GM23338 (cell line): ENCODE results near the gene OR7A5. TPM values are rescaled to one million over a fixed set of nuclear protein-coding genes. Genes with fewer than 3 reads are reported as not detected.

Source experiments
- ATAC-seq: fragments of 200-7000 bp; cut with Tn5 transposase; 3 replicates; pipeline ENCODE4 v1.9.1; 2020
- DNase-seq: peaks from one replicate; pipeline ENCODE4 v3.0.0-alpha.2; 2015; ENCODE audit warnings: low spot score
- H2AFZ ChIP-seq: fragments of 200-600 bp; sonication (generic); 2 replicates; pipeline ENCODE4 v1.8.0; 2016; ENCODE audit warnings: antibody characterized with exemption, mild to moderate bottlenecking, moderate library complexity
- H3F3A ChIP-seq: fragments of 200-600 bp; sonication (generic); replicated peaks from 2 replicates; pipeline ENCODE4 v1.8.0; 2017; ENCODE audit warnings: antibody characterized with exemption, mixed run types, low read depth
- H3K27ac ChIP-seq: fragments of 200-600 bp; sonication (generic); 2 replicates; pipeline ENCODE4 v1.6.1; 2016; ENCODE audit warnings: low read depth
- H3K27me3 ChIP-seq: fragments of 200-600 bp; sonication (generic); 2 replicates; pipeline ENCODE4 v1.8.0; 2016; ENCODE audit warnings: mild to moderate bottlenecking, mixed run types, moderate library complexity; ENCODE audit not compliant: insufficient read depth
- H3K36me3 ChIP-seq: fragments of 200-600 bp; sonication (generic); 2 replicates; pipeline ENCODE4 v1.8.0; 2016; ENCODE audit warnings: mild to moderate bottlenecking; ENCODE audit not compliant: insufficient read depth
- H3K4me1 ChIP-seq: fragments of 200-600 bp; sonication (generic); 2 replicates; pipeline ENCODE4 v1.8.0; 2016; ENCODE audit warnings: mild to moderate bottlenecking, moderate library complexity; ENCODE audit not compliant: insufficient read depth
- H3K4me2 ChIP-seq: fragments of 200-600 bp; sonication (generic); 2 replicates; pipeline ENCODE4 v1.7.1; 2017; ENCODE audit warnings: mixed run types
- H3K4me3 ChIP-seq: fragments of 200-600 bp; sonication (generic); 2 replicates; pipeline ENCODE4 v1.6.1; 2016; ENCODE audit warnings: mixed run types
- H3K79me2 ChIP-seq: fragments of 200-600 bp; sonication (generic); replicated peaks from 2 replicates; pipeline ENCODE4 v1.8.0; 2017; ENCODE audit warnings: mild to moderate bottlenecking; ENCODE audit not compliant: insufficient read depth
- H3K9me2 ChIP-seq: fragments of 200-600 bp; sonication (generic); 2 replicates; pipeline ENCODE4 v1.8.0; 2017; ENCODE audit not compliant: insufficient read depth
- H4K20me1 ChIP-seq: fragments of 200-600 bp; sonication (generic); replicated peaks from 2 replicates; pipeline ENCODE4 v1.8.0; 2017; ENCODE audit warnings: mild to moderate bottlenecking; ENCODE audit not compliant: insufficient read depth
- H3K27ac Mint-ChIP-seq: 2 replicates; pipeline ENCODE4 v1.8.0; 2020; ENCODE audit warnings: inconsistent platforms, mild to moderate bottlenecking, moderate library complexity, mixed read lengths
- H3K27me3 Mint-ChIP-seq: 3 replicates; pipeline ENCODE4 v1.8.0; 2022; ENCODE audit warnings: low read depth, mild to moderate bottlenecking, moderate library complexity, mixed read lengths, inconsistent platforms; ENCODE audit not compliant: insufficient read depth, poor library complexity
- H3K36me3 Mint-ChIP-seq: 3 replicates; pipeline ENCODE4 v1.8.0; 2021; ENCODE audit warnings: low read depth, mild to moderate bottlenecking, inconsistent platforms, moderate library complexity, mixed read lengths
- H3K4me1 Mint-ChIP-seq: 3 replicates; pipeline ENCODE4 v1.8.0; 2020; ENCODE audit warnings: mild to moderate bottlenecking, inconsistent platforms, mixed read lengths
- H3K4me3 Mint-ChIP-seq: 3 replicates; pipeline ENCODE4 v1.8.0; 2021; ENCODE audit warnings: moderate library complexity, mild to moderate bottlenecking, inconsistent platforms, mixed read lengths
- H3K9me3 Mint-ChIP-seq: 3 replicates; pipeline ENCODE4 v1.8.0; 2020; ENCODE audit warnings: moderate library complexity, mild to moderate bottlenecking, inconsistent platforms, mixed read lengths
- JUNB ChIP-seq: IDR thresholded peaks from one replicate; pipeline ENCODE4 v1.6.1; 2016; ENCODE audit warnings: antibody characterized with exemption; ENCODE audit not compliant: unreplicated experiment
- POLR2AphosphoS5 ChIP-seq: IDR thresholded peaks from 2 replicates; pipeline ENCODE4 v1.6.1; 2016; ENCODE audit warnings: antibody characterized with exemption, low read depth
- STAT1 ChIP-seq: IDR thresholded peaks from one replicate; pipeline ENCODE4 v1.6.1; 2016; ENCODE audit warnings: antibody characterized with exemption; ENCODE audit not compliant: unreplicated experiment
- polyA plus RNA-seq: library from polyadenylated mRNA; unstranded; fragments of >200 nt; fragmentation: Nextera tagmentation; extraction: Ambion mirVana; gene quantifications from 2 replicates; pipeline ENCODE4 v1.2.1, GENCODE V29; 2016
- total RNA-seq: library from RNA; depleted of rRNA; stranded (reverse); fragments of >200 nt; shearing (Covaris generic); gene quantifications from 2 replicates; pipeline ENCODE4 v1.2.3, GENCODE V29; 2014
- TF ChIP-seq, protein P1 (sequence below): IDR thresholded peaks from 2 replicates; pipeline ENCODE4 v1.6.1; 2016; ENCODE audit warnings: antibody characterized with exemption
- TF ChIP-seq, protein P2 (sequence below): IDR thresholded peaks from one replicate; pipeline ENCODE4 v1.6.1; 2018; ENCODE audit warnings: antibody characterized with exemption; ENCODE audit not compliant: unreplicated experiment
- TF ChIP-seq, protein P3 (sequence below), 2 experiments: fragments of 200-600 bp in 1 of 2; sonication (generic) in 1 of 2; conservative IDR thresholded peaks; 2 replicates each; pipeline versions ENCODE4 v1.5.1 to v1.6.1; 2016 to 2017; ENCODE audit warnings: antibody characterized with exemption in 2 of 2, low read depth in 2 of 2, mild to moderate bottlenecking in 2 of 2, moderate library complexity in 1 of 2

The OR7A5 gene
- total and polyA plus RNA-seq, 2 experiments from 2014 or later = not detected

DNA sequence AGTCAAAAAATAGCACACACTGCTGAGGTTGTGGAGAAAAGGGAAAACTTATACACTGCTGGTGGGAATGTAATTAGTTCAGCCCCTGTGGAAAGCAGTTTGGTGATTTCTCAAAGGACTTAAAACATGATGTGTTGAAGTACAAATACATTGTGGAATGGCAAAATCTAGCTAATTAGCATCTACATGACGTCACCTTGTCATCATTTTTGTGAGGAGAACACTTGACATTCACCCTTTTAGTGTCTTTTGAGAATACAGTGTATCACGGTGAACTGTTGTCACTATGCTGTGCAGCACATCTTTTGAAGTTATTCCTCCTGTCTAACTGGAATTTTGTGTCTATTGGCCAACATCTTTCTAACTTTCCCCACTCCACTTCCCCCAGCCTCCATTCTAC is 8.2 kb upstream of the OR7A5 start (continued):
- TF ChIP-seq, protein P1, sequence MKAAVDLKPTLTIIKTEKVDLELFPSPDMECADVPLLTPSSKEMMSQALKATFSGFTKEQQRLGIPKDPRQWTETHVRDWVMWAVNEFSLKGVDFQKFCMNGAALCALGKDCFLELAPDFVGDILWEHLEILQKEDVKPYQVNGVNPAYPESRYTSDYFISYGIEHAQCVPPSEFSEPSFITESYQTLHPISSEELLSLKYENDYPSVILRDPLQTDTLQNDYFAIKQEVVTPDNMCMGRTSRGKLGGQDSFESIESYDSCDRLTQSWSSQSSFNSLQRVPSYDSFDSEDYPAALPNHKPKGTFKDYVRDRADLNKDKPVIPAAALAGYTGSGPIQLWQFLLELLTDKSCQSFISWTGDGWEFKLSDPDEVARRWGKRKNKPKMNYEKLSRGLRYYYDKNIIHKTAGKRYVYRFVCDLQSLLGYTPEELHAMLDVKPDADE = no peak
- TF ChIP-seq, protein P2, sequence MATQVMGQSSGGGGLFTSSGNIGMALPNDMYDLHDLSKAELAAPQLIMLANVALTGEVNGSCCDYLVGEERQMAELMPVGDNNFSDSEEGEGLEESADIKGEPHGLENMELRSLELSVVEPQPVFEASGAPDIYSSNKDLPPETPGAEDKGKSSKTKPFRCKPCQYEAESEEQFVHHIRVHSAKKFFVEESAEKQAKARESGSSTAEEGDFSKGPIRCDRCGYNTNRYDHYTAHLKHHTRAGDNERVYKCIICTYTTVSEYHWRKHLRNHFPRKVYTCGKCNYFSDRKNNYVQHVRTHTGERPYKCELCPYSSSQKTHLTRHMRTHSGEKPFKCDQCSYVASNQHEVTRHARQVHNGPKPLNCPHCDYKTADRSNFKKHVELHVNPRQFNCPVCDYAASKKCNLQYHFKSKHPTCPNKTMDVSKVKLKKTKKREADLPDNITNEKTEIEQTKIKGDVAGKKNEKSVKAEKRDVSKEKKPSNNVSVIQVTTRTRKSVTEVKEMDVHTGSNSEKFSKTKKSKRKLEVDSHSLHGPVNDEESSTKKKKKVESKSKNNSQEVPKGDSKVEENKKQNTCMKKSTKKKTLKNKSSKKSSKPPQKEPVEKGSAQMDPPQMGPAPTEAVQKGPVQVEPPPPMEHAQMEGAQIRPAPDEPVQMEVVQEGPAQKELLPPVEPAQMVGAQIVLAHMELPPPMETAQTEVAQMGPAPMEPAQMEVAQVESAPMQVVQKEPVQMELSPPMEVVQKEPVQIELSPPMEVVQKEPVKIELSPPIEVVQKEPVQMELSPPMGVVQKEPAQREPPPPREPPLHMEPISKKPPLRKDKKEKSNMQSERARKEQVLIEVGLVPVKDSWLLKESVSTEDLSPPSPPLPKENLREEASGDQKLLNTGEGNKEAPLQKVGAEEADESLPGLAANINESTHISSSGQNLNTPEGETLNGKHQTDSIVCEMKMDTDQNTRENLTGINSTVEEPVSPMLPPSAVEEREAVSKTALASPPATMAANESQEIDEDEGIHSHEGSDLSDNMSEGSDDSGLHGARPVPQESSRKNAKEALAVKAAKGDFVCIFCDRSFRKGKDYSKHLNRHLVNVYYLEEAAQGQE = no peak
- no peak for TF ChIP-seq POLR2AphosphoS5
- TF ChIP-seq, protein P3, sequence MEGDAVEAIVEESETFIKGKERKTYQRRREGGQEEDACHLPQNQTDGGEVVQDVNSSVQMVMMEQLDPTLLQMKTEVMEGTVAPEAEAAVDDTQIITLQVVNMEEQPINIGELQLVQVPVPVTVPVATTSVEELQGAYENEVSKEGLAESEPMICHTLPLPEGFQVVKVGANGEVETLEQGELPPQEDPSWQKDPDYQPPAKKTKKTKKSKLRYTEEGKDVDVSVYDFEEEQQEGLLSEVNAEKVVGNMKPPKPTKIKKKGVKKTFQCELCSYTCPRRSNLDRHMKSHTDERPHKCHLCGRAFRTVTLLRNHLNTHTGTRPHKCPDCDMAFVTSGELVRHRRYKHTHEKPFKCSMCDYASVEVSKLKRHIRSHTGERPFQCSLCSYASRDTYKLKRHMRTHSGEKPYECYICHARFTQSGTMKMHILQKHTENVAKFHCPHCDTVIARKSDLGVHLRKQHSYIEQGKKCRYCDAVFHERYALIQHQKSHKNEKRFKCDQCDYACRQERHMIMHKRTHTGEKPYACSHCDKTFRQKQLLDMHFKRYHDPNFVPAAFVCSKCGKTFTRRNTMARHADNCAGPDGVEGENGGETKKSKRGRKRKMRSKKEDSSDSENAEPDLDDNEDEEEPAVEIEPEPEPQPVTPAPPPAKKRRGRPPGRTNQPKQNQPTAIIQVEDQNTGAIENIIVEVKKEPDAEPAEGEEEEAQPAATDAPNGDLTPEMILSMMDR (conservative IDR thresholded peaks at IDR 0.05; ENCODE audit: low read depth in 2 of 2) = no peak

GRCh38 chr19:14840206-14840605 is 5.2 kb upstream of the OR7A5 start:
- H3K4me3 Mint-ChIP-seq = no peak overlapping the region
- H3K27me3 Mint-ChIP-seq = peaks cover 2% of the 10 kb centered on the region
- Histone ChIP-seq H2AFZ (no peak overlapping the region), H3K9me2 (peaks cover 7% of the 10 kb centered on the region; the same call in 1 of the 2 replicates), H3K4me2 (no peak overlapping the region), H3K4me3 (no peak overlapping the region), H3F3A (no peaks in the 10 kb centered on the region), H4K20me1 (no peaks in the 10 kb centered on the region), H3K27me3 (no peaks in the 10 kb centered on the region), H3K4me1 (no peaks in the 10 kb centered on the region), H3K79me2 (no peaks in the 10 kb centered on the region), H3K27ac (no peak overlapping the region), H3K36me3 (no peaks in the 10 kb centered on the region)
- peaks cover 9% of the 10 kb centered on the region; the same call in 2 of the 3 replicates for H3K36me3 Mint-ChIP-seq
- DNase-seq (no peak), ATAC-seq (no peak)
- no peak for TF ChIP-seq STAT1
- TF ChIP-seq JUNB = no peak
- H3K9me3 Mint-ChIP-seq = peaks cover 94% of the 10 kb centered on the region
- no peaks in the 10 kb centered on the region for H3K4me1 Mint-ChIP-seq
- H3K27ac Mint-ChIP-seq = no peak overlapping the region

DNA sequence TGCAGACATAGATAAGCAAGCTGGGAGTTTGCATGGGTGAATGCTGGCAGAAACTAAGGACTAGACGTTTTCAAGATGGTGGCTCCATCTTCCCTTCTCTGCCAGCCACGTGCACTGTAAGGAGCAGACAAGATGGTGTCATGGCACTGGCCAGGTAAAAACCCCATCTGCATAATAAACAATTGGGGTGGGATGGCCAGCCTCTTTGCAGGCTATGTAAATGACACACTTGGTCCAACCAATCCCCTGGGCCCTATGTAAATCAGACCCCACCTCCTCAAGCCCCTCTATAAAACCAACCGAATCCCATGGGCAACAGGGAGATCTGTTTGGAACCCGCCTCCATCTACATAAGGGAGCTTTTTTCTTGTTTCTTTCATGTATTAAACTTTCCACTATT is 2.4 kb upstream of the OR7A5 start:
- Histone ChIP-seq H4K20me1 (no peaks in the 10 kb centered on the region), H3F3A (no peaks in the 10 kb centered on the region), H3K27ac (no peak overlapping the region), H3K4me1 (0 out of 2 replicates have a peak, but pooled peaks cover 6% of the 10 kb centered on the region), H3K4me3 (no peak overlapping the region), H3K79me2 (no peaks in the 10 kb centered on the region), H2AFZ (peak overlapping the region; percentile 76; the same call in 1 of the 2 replicates), H3K27me3 (no peaks in the 10 kb centered on the region), H3K36me3 (no peaks in the 10 kb centered on the region), H3K4me2 (no peak overlapping the region), H3K9me2 (peaks cover 7% of the 10 kb centered on the region; the same call in 1 of the 2 replicates)
- Mint-ChIP-seq H3K4me3 (no peak overlapping the region), H3K27me3 (peaks cover 2% of the 10 kb centered on the region), H3K36me3 (no peaks in the 10 kb centered on the region), H3K9me3 (peaks cover 90% of the 10 kb centered on the region), H3K27ac (no peak overlapping the region), H3K4me1 (no peaks in the 10 kb centered on the region; the same call in 2 of the 3 replicates)
- ATAC-seq (no peak), DNase-seq (peak; percentile 36)
- TF ChIP-seq, protein P2 = no peak
